Small intestine (tissue), 7 donors: ENCODE results near the gene XPR1. TPM values are rescaled to one million over a fixed set of nuclear protein-coding genes. Genes with fewer than 3 reads are reported as not detected.

Experiments
- DNase-seq, 2 donors: peaks; one replicate each; pipeline versions ENCODE4 v3.0.0 to v3.0.0-alpha.2; 2013
- FAIRE-seq: peaks from 2 replicates; lab custom pipeline; 2012; peaks lifted over from hg19 to GRCh38; lab: Jason Lieb, UNC
- H3K27ac ChIP-seq, 3 donors: one replicate each; pipeline ENCODE4 v1.5.1; 2013; ENCODE audit warnings: low read length in 2 of 3, mild to moderate bottlenecking in 2 of 3, control low read depth in 1 of 3, inconsistent platforms in 1 of 3, low read depth in 1 of 3, moderate library complexity in 1 of 3
- H3K27me3 ChIP-seq, 3 donors: one replicate each; pipeline ENCODE4 v1.6.1; 2013; ENCODE audit warnings: low read length in 3 of 3, inconsistent platforms in 1 of 3; ENCODE audit not compliant: control insufficient read depth in 3 of 3, insufficient read depth in 3 of 3
- H3K36me3 ChIP-seq, 3 donors: one replicate each; pipeline ENCODE4 v1.6.1; 2013; ENCODE audit warnings: low read length in 3 of 3, inconsistent platforms in 1 of 3, low read depth in 1 of 3, mild to moderate bottlenecking in 1 of 3, moderate library complexity in 1 of 3; ENCODE audit not compliant: control insufficient read depth in 3 of 3, insufficient read depth in 2 of 3
- H3K4me1 ChIP-seq, 3 donors: one replicate each; pipeline ENCODE4 v1.6.1; 2013; ENCODE audit warnings: low read length in 2 of 3, inconsistent platforms in 1 of 3, low read depth in 1 of 3, mild to moderate bottlenecking in 1 of 3, moderate library complexity in 1 of 3; ENCODE audit not compliant: control insufficient read depth in 3 of 3, insufficient read depth in 2 of 3
- H3K4me3 ChIP-seq, 3 donors: one replicate each; pipeline ENCODE4 v1.5.1; 2013; ENCODE audit warnings: low read length in 3 of 3, control low read depth in 1 of 3, inconsistent platforms in 1 of 3, low read depth in 1 of 3, mild to moderate bottlenecking in 1 of 3, moderate library complexity in 1 of 3
- H3K9me3 ChIP-seq, 2 donors: one replicate each; pipeline ENCODE4 v1.6.1; 2013; ENCODE audit warnings: low read depth in 1 of 2, low read length in 1 of 2; ENCODE audit not compliant: control insufficient read depth in 2 of 2, insufficient read depth in 1 of 2
- WGBS, 3 donors: extraction: QIAGEN DNeasy Blood & Tissue Kit; methylation state at CpG; one replicate each; pipeline ENCODE4 v1.1.7; 2013; 5-methylcytosine and 5-hydroxymethylcytosine counted together
- polyA plus RNA-seq, 4 donors: library from polyadenylated mRNA; stranded (reverse) in 3 of 4; unstranded in 1 of 4; fragments of 200-250 nt in 3 of 4; fragments of 120-200 nt in 1 of 4; gene quantifications; one replicate each; pipeline versions ENCODE4 v1.2.1 to v1.2.3, GENCODE V29; 2013
- donor health status: healthy with polysubstance abuse.
- donor health status: control.
- donor health status: control.
- donor health status: Bipolar disorder and iron deficiency.
- donor health status: healthy.

XPR1 gene
- polyA plus RNA-seq, 4 donors = 5.1 to 27.3 (median 8.5) TPM

DNA sequence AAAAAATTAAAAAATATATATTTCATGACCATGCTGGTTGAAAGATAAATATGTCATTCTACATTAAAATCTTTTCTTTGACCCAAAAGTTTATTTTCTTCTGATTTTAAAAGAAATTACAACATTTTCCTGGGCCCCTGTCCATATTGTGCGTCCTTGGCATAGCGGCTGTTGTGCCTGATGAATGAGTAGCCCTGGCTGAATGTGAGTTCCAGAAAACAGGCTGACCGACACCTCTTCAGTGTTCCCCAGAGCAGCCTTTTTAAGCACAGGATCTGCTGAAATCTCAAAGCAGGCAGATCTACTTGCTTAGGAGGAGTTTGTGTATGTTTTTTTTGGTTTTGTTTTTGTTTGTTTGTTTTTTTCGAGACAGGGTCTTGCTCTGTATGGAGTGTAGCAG, 300.6 kb downstream of the XPR1 start:
- peaks cover 0 to 25% (median 0%) of the 10 kb centered on the region in 3 donors for H3K36me3 ChIP-seq
- peaks cover 0 to 6% (median 3%) of the 10 kb centered on the region in 3 donors for H3K4me1 ChIP-seq
- peaks cover 0 to 4% (median 0%) of the 10 kb centered on the region in 3 donors for H3K27me3 ChIP-seq
- H3K4me3 ChIP-seq = no peak overlapping the region
- WGBS, 3 donors = 93 to 98% (median 95%) methylated on average over 4 of the region's 4 CpGs
- FAIRE-seq (no peak), DNase-seq (no peak)
- H3K27ac ChIP-seq = no peak overlapping the region
- H3K9me3 ChIP-seq = no peaks in the 10 kb centered on the region

DNA sequence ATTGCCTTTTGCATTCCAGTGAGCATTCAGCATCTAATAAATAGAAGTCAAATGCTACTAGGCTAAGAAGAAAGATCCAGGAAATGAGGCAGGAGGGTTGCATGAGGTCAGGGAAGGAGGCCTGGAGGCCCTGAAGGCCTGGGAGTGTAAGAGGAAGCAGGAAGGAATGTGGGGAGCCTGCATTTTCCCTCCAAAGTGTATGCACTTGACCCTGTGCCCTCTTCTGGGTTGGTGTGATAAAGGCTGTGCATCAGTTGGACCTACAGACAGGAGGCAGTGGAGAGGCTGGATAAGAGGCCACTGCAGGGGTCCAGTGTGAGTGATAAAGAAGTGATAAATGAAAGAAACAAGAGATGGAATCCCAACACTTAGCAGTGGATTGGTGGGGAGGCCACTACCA, 301.3 kb downstream of the XPR1 start:
- H3K27me3 ChIP-seq = peaks cover 0 to 4% (median 0%) of the 10 kb centered on the region in 3 donors
- no peak overlapping the region for H3K27ac ChIP-seq
- no peaks in the 10 kb centered on the region for H3K9me3 ChIP-seq
- FAIRE-seq = no peak
- peaks cover 0 to 6% (median 3%) of the 10 kb centered on the region in 3 donors for H3K4me1 ChIP-seq
- DNase-seq = no peak
- no peak overlapping the region for H3K4me3 ChIP-seq
- peaks cover 0 to 26% (median 0%) of the 10 kb centered on the region in 3 donors for H3K36me3 ChIP-seq

GRCh38 chr1:180934563-180934962, 302.7 kb downstream of the XPR1 start:
- Histone ChIP-seq H3K9me3 (no peaks in the 10 kb centered on the region), H3K27ac (no peak overlapping the region), H3K36me3 (peaks cover 0 to 24% (median 0%) of the 10 kb centered on the region in 3 donors), H3K4me3 (no peak overlapping the region), H3K4me1 (peaks cover 0 to 6% (median 3%) of the 10 kb centered on the region in 3 donors), H3K27me3 (peaks cover 0 to 4% (median 0%) of the 10 kb centered on the region in 3 donors)
- no peak for FAIRE-seq
- DNase-seq = no peak
- WGBS, 3 donors = 68 to 83% (median 70%) methylated on average over 7 of the region's 7 CpGs

DNA sequence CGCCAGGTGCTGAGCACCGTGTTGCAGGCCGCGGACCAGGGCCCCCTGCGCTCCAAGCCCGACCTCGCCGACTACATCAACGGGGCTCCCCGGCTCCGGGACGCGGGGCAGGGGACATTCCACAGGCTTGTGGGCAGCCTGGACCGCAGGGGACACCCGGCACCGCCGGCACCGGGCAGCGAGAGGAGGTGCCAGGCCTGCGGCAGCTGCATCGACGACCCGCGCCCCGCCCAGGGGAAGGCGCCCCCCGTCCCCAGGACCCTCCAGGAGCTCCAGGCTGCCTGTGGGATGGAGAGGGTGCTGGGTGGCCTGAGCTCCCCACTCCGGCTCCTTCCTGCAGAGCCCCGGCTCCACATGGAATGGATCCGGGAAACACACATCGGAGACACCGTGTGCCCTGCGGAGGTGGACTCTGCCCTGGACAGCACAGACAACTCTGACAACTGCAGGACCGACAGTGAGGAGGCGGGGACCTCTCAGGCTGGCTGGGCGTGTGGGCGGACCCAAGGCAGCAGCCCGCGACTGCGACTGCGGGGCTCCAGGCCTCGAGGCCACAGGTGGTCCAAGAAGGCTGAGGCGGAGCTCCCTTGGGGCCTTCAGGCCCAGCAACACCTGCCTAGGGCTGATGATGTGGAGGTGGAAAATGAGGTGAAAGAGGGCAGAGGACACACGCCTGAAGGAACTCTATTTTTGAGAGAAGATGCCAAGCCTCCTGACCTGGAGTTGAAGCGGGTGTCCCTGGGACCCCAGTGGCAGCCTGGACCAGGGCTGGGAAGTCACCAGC, 303.7 kb downstream of the XPR1 start:
- DNase-seq = peak; percentile 79 to 91
- H3K27ac ChIP-seq = no peak overlapping the region
- no peaks in the 10 kb centered on the region for H3K9me3 ChIP-seq
- H3K36me3 ChIP-seq = peaks cover 0 to 26% (median 0%) of the 10 kb centered on the region in 3 donors
- H3K4me1 ChIP-seq = peaks cover 0 to 6% (median 3%) of the 10 kb centered on the region in 3 donors
- no peak for FAIRE-seq
- peak overlapping the region in 1 of 3 donors; percentile 41 for H3K4me3 ChIP-seq
- peaks cover 0 to 4% (median 0%) of the 10 kb centered on the region in 3 donors for H3K27me3 ChIP-seq
- 28 to 66% (median 31%) methylated on average over 40 to 45 of the region's 45 CpGs for WGBS, 3 donors

- peaks cover 0 to 4% (median 0%) of the 10 kb centered on the region in 3 donors for H3K27me3 ChIP-seq
- FAIRE-seq (no peak), DNase-seq (no peak)
- peaks cover 0 to 22% (median 0%) of the 10 kb centered on the region in 3 donors for H3K36me3 ChIP-seq
- peaks cover 0 to 6% (median 3%) of the 10 kb centered on the region in 3 donors for H3K4me1 ChIP-seq
- H3K9me3 ChIP-seq = no peaks in the 10 kb centered on the region
- no peak overlapping the region for H3K4me3 ChIP-seq
- 86 to 90% (median 89%) methylated on average over 28 of the region's 28 CpGs for WGBS, 3 donors
- H3K27ac ChIP-seq = no peak overlapping the region
Measured at GRCh38 chr1:180936110-180937011, 304.5 kb downstream of the XPR1 start.

- Histone ChIP-seq H3K27ac (no peak overlapping the region), H3K27me3 (peaks cover 0 to 4% (median 0%) of the 10 kb centered on the region in 3 donors), H3K36me3 (peaks cover 0 to 18% (median 0%) of the 10 kb centered on the region in 3 donors), H3K9me3 (no peaks in the 10 kb centered on the region), H3K4me1 (peaks cover 0 to 6% (median 3%) of the 10 kb centered on the region in 3 donors), H3K4me3 (no peak overlapping the region)
- no peak for DNase-seq
- 46 to 58% (median 57%) methylated on average over 1 of the region's 1 CpG for WGBS, 3 donors
- no peak for FAIRE-seq
Measured at GRCh38 chr1:180937012-180937372, 305.2 kb downstream of the XPR1 start.

GRCh38 chr1:180937624-180938225, 305.9 kb downstream of the XPR1 start:
- H3K4me3 ChIP-seq = no peak overlapping the region
- no peak for FAIRE-seq
- 75 to 85% (median 78%) methylated on average over 9 of the region's 9 CpGs for WGBS, 3 donors
- no peak overlapping the region for H3K27ac ChIP-seq
- peaks cover 0 to 6% (median 3%) of the 10 kb centered on the region in 3 donors for H3K4me1 ChIP-seq
- H3K9me3 ChIP-seq = no peaks in the 10 kb centered on the region
- DNase-seq = no peak
- peaks cover 0 to 4% (median 0%) of the 10 kb centered on the region in 3 donors for H3K27me3 ChIP-seq
- peaks cover 0 to 18% (median 0%) of the 10 kb centered on the region in 3 donors for H3K36me3 ChIP-seq
